Ishikawa (cell line): Measurements from ENCODE around the gene UBE2O.

ENCODE experiments used
- CEBPB ChIP-seq: IDR thresholded peaks from 2 replicates; pipeline ENCODE4 v1.6.1; 2012
- CREB1 ChIP-seq: IDR thresholded peaks from 2 replicates; pipeline ENCODE4 v1.6.1; 2012; ENCODE audit warnings: low read depth
- EGR1 ChIP-seq: IDR thresholded peaks from 2 replicates; pipeline ENCODE4 v1.6.1; 2012
- EP300 ChIP-seq: IDR thresholded peaks from 2 replicates; pipeline ENCODE4 v1.6.1; 2012; ENCODE audit warnings: borderline replicate concordance
- NFIC ChIP-seq: IDR thresholded peaks from 2 replicates; pipeline ENCODE4 v1.6.1; 2012
- RAD21 ChIP-seq: IDR thresholded peaks from 2 replicates; pipeline ENCODE4 v1.6.1; 2012; ENCODE audit warnings: low read depth
- TAF1 ChIP-seq: IDR thresholded peaks from 2 replicates; pipeline ENCODE4 v1.6.1; 2012; ENCODE audit warnings: low read depth, mild to moderate bottlenecking
- TCF12 ChIP-seq: IDR thresholded peaks from 2 replicates; pipeline ENCODE4 v1.6.1; 2012; ENCODE audit warnings: low read depth
- TEAD4 ChIP-seq: IDR thresholded peaks from 2 replicates; pipeline ENCODE4 v1.6.1; 2012
- YY1 ChIP-seq: IDR thresholded peaks from 2 replicates; pipeline ENCODE4 v1.6.1; 2012; ENCODE audit warnings: low read depth
- ZBTB7A ChIP-seq: IDR thresholded peaks from 2 replicates; pipeline ENCODE4 v1.6.1; 2012; ENCODE audit warnings: low read depth
- TF ChIP-seq, protein P1 (sequence below): IDR thresholded peaks from 2 replicates; pipeline ENCODE4 v1.6.1; 2012; ENCODE audit warnings: low read depth, mild to moderate bottlenecking
- TF ChIP-seq, protein P2 (sequence below): IDR thresholded peaks from 2 replicates; pipeline ENCODE4 v1.6.1; 2012
- TF ChIP-seq, protein P3 (sequence below): IDR thresholded peaks from 2 replicates; pipeline ENCODE4 v1.6.1; 2012

DNA sequence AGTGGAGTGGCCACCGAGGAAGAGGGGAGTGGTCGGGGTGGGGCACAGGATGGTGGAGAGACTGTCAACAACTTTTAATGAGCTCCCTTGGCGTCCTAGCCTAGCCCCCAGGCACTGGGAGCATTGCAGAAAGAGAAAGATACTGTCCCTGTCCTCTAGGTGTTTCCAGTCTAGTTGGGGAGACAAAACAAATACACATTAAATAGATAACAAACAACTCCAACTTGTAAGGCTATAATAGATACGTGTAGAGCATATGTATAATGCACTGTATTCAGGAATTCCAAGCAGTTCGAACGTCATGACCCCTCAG is 435 bp upstream of the UBE2O start:
- TF ChIP-seq ZBTB7A: no peak
- TF ChIP-seq, protein P1, sequence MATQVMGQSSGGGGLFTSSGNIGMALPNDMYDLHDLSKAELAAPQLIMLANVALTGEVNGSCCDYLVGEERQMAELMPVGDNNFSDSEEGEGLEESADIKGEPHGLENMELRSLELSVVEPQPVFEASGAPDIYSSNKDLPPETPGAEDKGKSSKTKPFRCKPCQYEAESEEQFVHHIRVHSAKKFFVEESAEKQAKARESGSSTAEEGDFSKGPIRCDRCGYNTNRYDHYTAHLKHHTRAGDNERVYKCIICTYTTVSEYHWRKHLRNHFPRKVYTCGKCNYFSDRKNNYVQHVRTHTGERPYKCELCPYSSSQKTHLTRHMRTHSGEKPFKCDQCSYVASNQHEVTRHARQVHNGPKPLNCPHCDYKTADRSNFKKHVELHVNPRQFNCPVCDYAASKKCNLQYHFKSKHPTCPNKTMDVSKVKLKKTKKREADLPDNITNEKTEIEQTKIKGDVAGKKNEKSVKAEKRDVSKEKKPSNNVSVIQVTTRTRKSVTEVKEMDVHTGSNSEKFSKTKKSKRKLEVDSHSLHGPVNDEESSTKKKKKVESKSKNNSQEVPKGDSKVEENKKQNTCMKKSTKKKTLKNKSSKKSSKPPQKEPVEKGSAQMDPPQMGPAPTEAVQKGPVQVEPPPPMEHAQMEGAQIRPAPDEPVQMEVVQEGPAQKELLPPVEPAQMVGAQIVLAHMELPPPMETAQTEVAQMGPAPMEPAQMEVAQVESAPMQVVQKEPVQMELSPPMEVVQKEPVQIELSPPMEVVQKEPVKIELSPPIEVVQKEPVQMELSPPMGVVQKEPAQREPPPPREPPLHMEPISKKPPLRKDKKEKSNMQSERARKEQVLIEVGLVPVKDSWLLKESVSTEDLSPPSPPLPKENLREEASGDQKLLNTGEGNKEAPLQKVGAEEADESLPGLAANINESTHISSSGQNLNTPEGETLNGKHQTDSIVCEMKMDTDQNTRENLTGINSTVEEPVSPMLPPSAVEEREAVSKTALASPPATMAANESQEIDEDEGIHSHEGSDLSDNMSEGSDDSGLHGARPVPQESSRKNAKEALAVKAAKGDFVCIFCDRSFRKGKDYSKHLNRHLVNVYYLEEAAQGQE: no peak
- no peak for TF ChIP-seq EP300
- TF ChIP-seq EGR1: no peak
- TF ChIP-seq, protein P2, sequence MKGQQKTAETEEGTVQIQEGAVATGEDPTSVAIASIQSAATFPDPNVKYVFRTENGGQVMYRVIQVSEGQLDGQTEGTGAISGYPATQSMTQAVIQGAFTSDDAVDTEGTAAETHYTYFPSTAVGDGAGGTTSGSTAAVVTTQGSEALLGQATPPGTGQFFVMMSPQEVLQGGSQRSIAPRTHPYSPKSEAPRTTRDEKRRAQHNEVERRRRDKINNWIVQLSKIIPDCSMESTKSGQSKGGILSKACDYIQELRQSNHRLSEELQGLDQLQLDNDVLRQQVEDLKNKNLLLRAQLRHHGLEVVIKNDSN: no peak
- no peak for TF ChIP-seq CEBPB
- no peak for TF ChIP-seq CREB1
- TF ChIP-seq, protein P3, sequence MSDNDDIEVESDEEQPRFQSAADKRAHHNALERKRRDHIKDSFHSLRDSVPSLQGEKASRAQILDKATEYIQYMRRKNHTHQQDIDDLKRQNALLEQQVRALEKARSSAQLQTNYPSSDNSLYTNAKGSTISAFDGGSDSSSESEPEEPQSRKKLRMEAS: no peak
- no peak for TF ChIP-seq TEAD4
- no peak for TF ChIP-seq NFIC
- TF ChIP-seq RAD21: no peak
- no peak for TF ChIP-seq TCF12
- no peak for TF ChIP-seq YY1
- TF ChIP-seq TAF1: no peak
